Colonic mucosa (tissue), 4 donors: Measurements from ENCODE around the gene LCN9. TPM values are rescaled to one million over a fixed set of nuclear protein-coding genes. Genes with fewer than 3 reads are reported as not detected.

ENCODE experiments used
- DNase-seq: peaks from one replicate; pipeline ENCODE4 v3.0.0-alpha.2; 2020
- H3K27ac ChIP-seq: fragments of 200-600 bp; one replicate; pipeline ENCODE4 v1.8.0; 2021
- H3K27me3 ChIP-seq: fragments of 200-600 bp; one replicate; pipeline ENCODE4 v1.8.0; 2021
- H3K36me3 ChIP-seq: fragments of 200-600 bp; one replicate; pipeline ENCODE4 v1.8.0; 2021
- H3K4me1 ChIP-seq: fragments of 200-600 bp; one replicate; pipeline ENCODE4 v1.8.0; 2021; ENCODE audit warnings: mild to moderate bottlenecking
- H3K4me3 ChIP-seq: fragments of 200-600 bp; one replicate; pipeline ENCODE4 v1.8.0; 2021
- H3K9ac ChIP-seq, 2 donors: one replicate each; pipeline ENCODE4 v1.7.0; 2013; ENCODE audit warnings: control low read depth in 2 of 2, low read depth in 2 of 2, low read length in 2 of 2
- H3K9me3 ChIP-seq: fragments of 200-600 bp; one replicate; pipeline ENCODE4 v1.8.0; 2021
- intact Hi-C: fragments of 100-400 bp; cut with DNase I; formaldehyde crosslinking; loops from one replicate; pipeline ENCODE4 v1.14.1; 2022
- total RNA-seq, 2 donors: library from RNA; stranded (reverse); fragmentation: NEBNext Ultra II Directional in 1 of 2; extraction: Animal tissue kit (Norgen Biotek cat#: 25700) in 1 of 2; gene quantifications; one replicate each; pipeline ENCODE4 v1.2.1, GENCODE V29; 2021
- TF ChIP-seq, protein P1 (sequence below): fragments of 200-600 bp; IDR thresholded peaks from one replicate; pipeline ENCODE4 v1.8.0; 2022; ENCODE audit warnings: antibody characterized with exemption, mild to moderate bottlenecking
- donor health status: healthy.
- donor health status: DM: no; HTN: no; CAD: no.
- donor health status: DM: no; HTN: no; CAD: no.

The LCN9 gene
- total RNA-seq, 2 donors from 2014 or later: not detected

DNA sequence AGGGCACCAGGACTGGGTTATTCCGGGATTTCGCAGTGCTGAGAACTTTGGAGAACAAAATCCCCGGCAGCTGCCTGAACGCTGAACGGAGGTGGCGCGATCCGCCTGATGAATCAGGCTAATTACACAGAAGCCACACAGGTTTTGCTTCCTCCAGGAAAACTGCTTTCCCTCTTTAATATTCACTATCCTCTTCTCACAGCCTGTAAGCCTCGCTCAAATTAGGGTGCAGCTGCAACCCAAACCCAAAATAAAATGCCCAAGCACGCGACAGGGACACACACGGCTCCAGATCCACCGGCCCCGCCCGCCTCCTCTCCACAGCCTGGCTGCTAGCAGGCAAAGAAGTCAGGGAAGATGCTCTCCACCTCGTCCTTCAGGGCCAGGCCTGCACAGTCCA, 30.2 kb downstream of the LCN9 start:
- Histone ChIP-seq H3K4me3 (no peak overlapping the region), H3K27me3 (no peaks in the 10 kb centered on the region), H3K36me3 (no peaks in the 10 kb centered on the region), H3K9ac (no peak overlapping the region), H3K9me3 (no peaks in the 10 kb centered on the region), H3K4me1 (no peaks in the 10 kb centered on the region), H3K27ac (no peak overlapping the region)
- intact Hi-C loops: no loop called here
- TF ChIP-seq, protein P1, sequence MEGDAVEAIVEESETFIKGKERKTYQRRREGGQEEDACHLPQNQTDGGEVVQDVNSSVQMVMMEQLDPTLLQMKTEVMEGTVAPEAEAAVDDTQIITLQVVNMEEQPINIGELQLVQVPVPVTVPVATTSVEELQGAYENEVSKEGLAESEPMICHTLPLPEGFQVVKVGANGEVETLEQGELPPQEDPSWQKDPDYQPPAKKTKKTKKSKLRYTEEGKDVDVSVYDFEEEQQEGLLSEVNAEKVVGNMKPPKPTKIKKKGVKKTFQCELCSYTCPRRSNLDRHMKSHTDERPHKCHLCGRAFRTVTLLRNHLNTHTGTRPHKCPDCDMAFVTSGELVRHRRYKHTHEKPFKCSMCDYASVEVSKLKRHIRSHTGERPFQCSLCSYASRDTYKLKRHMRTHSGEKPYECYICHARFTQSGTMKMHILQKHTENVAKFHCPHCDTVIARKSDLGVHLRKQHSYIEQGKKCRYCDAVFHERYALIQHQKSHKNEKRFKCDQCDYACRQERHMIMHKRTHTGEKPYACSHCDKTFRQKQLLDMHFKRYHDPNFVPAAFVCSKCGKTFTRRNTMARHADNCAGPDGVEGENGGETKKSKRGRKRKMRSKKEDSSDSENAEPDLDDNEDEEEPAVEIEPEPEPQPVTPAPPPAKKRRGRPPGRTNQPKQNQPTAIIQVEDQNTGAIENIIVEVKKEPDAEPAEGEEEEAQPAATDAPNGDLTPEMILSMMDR: no peak
- DNase-seq: no peak

DNA sequence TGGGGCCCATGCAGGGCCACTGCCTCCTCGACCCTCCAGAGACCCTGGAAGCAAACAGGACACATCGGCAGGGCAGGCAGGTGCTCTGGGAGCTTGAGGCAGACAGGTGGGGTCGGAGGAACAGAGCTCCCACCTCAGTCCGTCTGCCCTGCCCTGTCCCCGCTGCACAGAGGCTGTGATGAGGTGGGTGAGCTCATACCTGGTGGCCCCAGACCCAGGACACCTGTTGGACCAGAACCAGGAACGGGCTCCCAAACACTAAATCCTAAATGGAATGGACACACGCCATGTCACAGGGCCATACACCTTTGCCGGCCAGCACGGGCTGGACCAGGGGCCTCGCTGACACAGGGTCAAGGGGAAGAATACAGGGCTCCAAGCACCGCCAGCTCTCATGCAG, 30.7 kb downstream of the LCN9 start:
- no peaks in the 10 kb centered on the region for H3K9me3 ChIP-seq
- DNase-seq: no peak
- no peaks in the 10 kb centered on the region for H3K36me3 ChIP-seq
- no peak overlapping the region for H3K27ac ChIP-seq
- intact Hi-C loops: no loop called here
- no peaks in the 10 kb centered on the region for H3K4me1 ChIP-seq
- H3K9ac ChIP-seq: no peak overlapping the region
- no peak overlapping the region for H3K4me3 ChIP-seq
- TF ChIP-seq, protein P1: no peak
- H3K27me3 ChIP-seq: no peaks in the 10 kb centered on the region

DNA sequence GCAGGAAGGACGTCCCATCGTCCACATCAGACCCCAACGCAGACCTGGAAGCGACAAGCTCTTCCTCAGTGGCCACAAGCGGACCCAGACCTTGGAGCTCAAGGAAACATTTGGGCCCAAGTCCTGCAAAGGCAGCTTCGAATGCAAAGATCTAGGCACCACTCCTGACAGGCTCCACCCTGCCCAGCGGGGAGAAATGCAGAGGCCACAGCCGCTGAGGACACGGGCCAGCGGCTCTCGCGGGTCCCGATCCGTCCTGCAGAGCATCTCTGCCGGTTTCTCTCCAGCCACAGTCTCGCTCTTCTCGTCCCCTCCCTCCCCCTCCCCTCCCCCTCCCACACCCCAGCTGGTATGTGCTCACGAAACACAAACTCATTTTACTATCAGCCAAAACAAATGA, 31.3 kb downstream of the LCN9 start:
- Histone ChIP-seq H3K27ac (no peak overlapping the region), H3K4me1 (no peaks in the 10 kb centered on the region), H3K9me3 (no peaks in the 10 kb centered on the region), H3K9ac (no peak overlapping the region), H3K36me3 (no peaks in the 10 kb centered on the region), H3K4me3 (no peak overlapping the region), H3K27me3 (no peaks in the 10 kb centered on the region)
- DNase-seq: no peak
- intact Hi-C loops: no loop called here
- TF ChIP-seq, protein P1: no peak

- H3K27ac ChIP-seq: no peak overlapping the region
- no peak overlapping the region for H3K9ac ChIP-seq
- no peaks in the 10 kb centered on the region for H3K4me1 ChIP-seq
- H3K4me3 ChIP-seq: no peak overlapping the region
- no peaks in the 10 kb centered on the region for H3K27me3 ChIP-seq
- TF ChIP-seq, protein P1: no peak
- intact Hi-C loops: no loop called here
- H3K36me3 ChIP-seq: no peaks in the 10 kb centered on the region
- no peaks in the 10 kb centered on the region for H3K9me3 ChIP-seq
- no peak for DNase-seq
These were observed 31.9 kb downstream of the LCN9 start for GRCh38 chr9:135695036-135695435.

GRCh38 chr9:135695642-135696041, 32.5 kb downstream of the LCN9 start:
- no peak for DNase-seq
- no peak overlapping the region for H3K9ac ChIP-seq
- H3K4me1 ChIP-seq: no peaks in the 10 kb centered on the region
- H3K4me3 ChIP-seq: no peak overlapping the region
- TF ChIP-seq, protein P1: no peak
- H3K27me3 ChIP-seq: no peaks in the 10 kb centered on the region
- H3K27ac ChIP-seq: no peak overlapping the region
- intact Hi-C loops: no loop called here
- H3K36me3 ChIP-seq: no peaks in the 10 kb centered on the region
- no peaks in the 10 kb centered on the region for H3K9me3 ChIP-seq

GRCh38 chr9:135696446-135696845, 33.3 kb downstream of the LCN9 start:
- DNase-seq: no peak
- no peaks in the 10 kb centered on the region for H3K27me3 ChIP-seq
- TF ChIP-seq, protein P1: no peak
- no peaks in the 10 kb centered on the region for H3K4me1 ChIP-seq
- H3K9me3 ChIP-seq: no peaks in the 10 kb centered on the region
- no peak overlapping the region for H3K27ac ChIP-seq
- H3K36me3 ChIP-seq: no peaks in the 10 kb centered on the region
- intact Hi-C loops: no loop called here
- H3K9ac ChIP-seq: no peak overlapping the region
- no peak overlapping the region for H3K4me3 ChIP-seq
